Stimulated activated memory B cell treated with anti-CD40 and anti-IgM and Interleukin-4, amounts not matched to agents 10 μg/mL and 1 μg/mL and 100 μg/mL, for 72 hours (primary cell): ENCODE results near the gene GJB2.

Source experiments
- ATAC-seq: fragments of 150-1000 bp; cut with Tn5 transposase; 2 replicates; pipeline ENCODE4 v1.10.0; 2021
- H3K27ac Mint-ChIP-seq: one replicate; pipeline ENCODE4 v1.8.0; 2022; ENCODE audit warnings: mild to moderate bottlenecking, mixed read lengths
- H3K27me3 Mint-ChIP-seq: one replicate; pipeline ENCODE4 v1.8.0; 2022; ENCODE audit warnings: mixed read lengths
- H3K36me3 Mint-ChIP-seq: one replicate; pipeline ENCODE4 v1.8.0; 2022; ENCODE audit warnings: mixed read lengths
- H3K4me1 Mint-ChIP-seq: one replicate; pipeline ENCODE4 v1.8.0; 2022; ENCODE audit warnings: mixed read lengths
- H3K4me3 Mint-ChIP-seq: one replicate; pipeline ENCODE4 v1.8.0; 2022; ENCODE audit warnings: mild to moderate bottlenecking, moderate library complexity, mixed read lengths
- H3K9me3 Mint-ChIP-seq: one replicate; pipeline ENCODE4 v1.8.0; 2022; ENCODE audit warnings: mixed read lengths

Gene GJB2

GRCh38 chr13:20192836-20193161 lies at the start of gene GJB2:
GJB2 (minus strand) TSS chr13:20192938; CDS start chr13:20189581, 3,357 bp downstream.
- H3K9me3 Mint-ChIP-seq = no peaks in the 10 kb centered on the region
- H3K27ac Mint-ChIP-seq = peak within 1 kb of the TSS; percentile 57
- no peaks in the 10 kb centered on the region for H3K36me3 Mint-ChIP-seq
- H3K4me3 Mint-ChIP-seq = peak within 1 kb of the TSS; percentile 75
- no peak for ATAC-seq
- H3K4me1 Mint-ChIP-seq = peaks cover 26% of the 10 kb centered on the region
- peaks cover 45% of the 10 kb centered on the region for H3K27me3 Mint-ChIP-seq

GRCh38 chr13:20241593-20241992 lies 48.9 kb upstream of the GJB2 start:
- no peak overlapping the region for H3K4me3 Mint-ChIP-seq
- H3K9me3 Mint-ChIP-seq = peaks cover 2% of the 10 kb centered on the region
- ATAC-seq = no peak
- no peaks in the 10 kb centered on the region for H3K36me3 Mint-ChIP-seq
- H3K27me3 Mint-ChIP-seq = peaks cover 60% of the 10 kb centered on the region
- no peaks in the 10 kb centered on the region for H3K4me1 Mint-ChIP-seq
- no peak overlapping the region for H3K27ac Mint-ChIP-seq

GRCh38 chr13:20239748-20240147 lies 47.0 kb upstream of the GJB2 start:
- peak; percentile 16 for ATAC-seq
- H3K9me3 Mint-ChIP-seq = peaks cover 2% of the 10 kb centered on the region

GRCh38 chr13:20232556-20233277 lies 40.0 kb upstream of the GJB2 start:
- Mint-ChIP-seq H3K9me3 (no peaks in the 10 kb centered on the region), H3K36me3 (no peaks in the 10 kb centered on the region), H3K4me3 (no peak overlapping the region), H3K27ac (no peak overlapping the region), H3K4me1 (no peaks in the 10 kb centered on the region), H3K27me3 (peaks cover 48% of the 10 kb centered on the region)
- peak; percentile 9 for ATAC-seq

More at GRCh38 chr13:20239748-20240147, 47.0 kb upstream of the GJB2 start:
- Mint-ChIP-seq H3K4me1 (no peaks in the 10 kb centered on the region), H3K27ac (no peak overlapping the region), H3K4me3 (no peak overlapping the region), H3K36me3 (no peaks in the 10 kb centered on the region), H3K27me3 (peaks cover 61% of the 10 kb centered on the region)

- H3K27ac Mint-ChIP-seq = no peak within 1 kb of the TSS
- no peaks in the 10 kb centered on the region for H3K9me3 Mint-ChIP-seq
- H3K36me3 Mint-ChIP-seq = no peaks in the 10 kb centered on the region
- H3K27me3 Mint-ChIP-seq = peaks cover 40% of the 10 kb centered on the region
- peak within 1 kb of the TSS; percentile 18 for H3K4me3 Mint-ChIP-seq
- H3K4me1 Mint-ChIP-seq = no peaks in the 10 kb centered on the region
- ATAC-seq = peak; percentile 22
Observed at GRCh38 chr13:20231839-20232555, 39.3 kb upstream of the GJB2 start, which contains the start of gene GJB6. GJB6 (minus strand) TSS chr13:20232319; CDS start chr13:20223480, 8,839 bp downstream.

- H3K4me3 Mint-ChIP-seq = peak overlapping the region; percentile 18
- no peak overlapping the region for H3K27ac Mint-ChIP-seq
- H3K4me1 Mint-ChIP-seq = no peaks in the 10 kb centered on the region
- no peaks in the 10 kb centered on the region for H3K9me3 Mint-ChIP-seq
- no peak for ATAC-seq
- H3K36me3 Mint-ChIP-seq = no peaks in the 10 kb centered on the region
- H3K27me3 Mint-ChIP-seq = peaks cover 36% of the 10 kb centered on the region
Observed at GRCh38 chr13:20230913-20231838, 38.4 kb upstream of the GJB2 start.

GRCh38 chr13:20227730-20228129 lies 35.0 kb upstream of the GJB2 start:
- no peak for ATAC-seq
- Mint-ChIP-seq H3K9me3 (no peaks in the 10 kb centered on the region), H3K4me3 (no peak overlapping the region), H3K27me3 (peaks cover 42% of the 10 kb centered on the region), H3K36me3 (no peaks in the 10 kb centered on the region), H3K27ac (no peak overlapping the region), H3K4me1 (no peaks in the 10 kb centered on the region)

- no peak overlapping the region for H3K27ac Mint-ChIP-seq
- no peak overlapping the region for H3K4me3 Mint-ChIP-seq
- no peaks in the 10 kb centered on the region for H3K36me3 Mint-ChIP-seq
- H3K9me3 Mint-ChIP-seq = no peaks in the 10 kb centered on the region
- H3K4me1 Mint-ChIP-seq = no peaks in the 10 kb centered on the region
- no peak for ATAC-seq
- H3K27me3 Mint-ChIP-seq = peaks cover 40% of the 10 kb centered on the region
Observed at GRCh38 chr13:20227288-20227687, 34.5 kb upstream of the GJB2 start.

GRCh38 chr13:20222553-20222952 lies 29.8 kb upstream of the GJB2 start:
- Mint-ChIP-seq H3K9me3 (peaks cover 2% of the 10 kb centered on the region), H3K36me3 (no peaks in the 10 kb centered on the region), H3K27ac (no peak overlapping the region), H3K4me1 (peaks cover 7% of the 10 kb centered on the region), H3K27me3 (peaks cover 27% of the 10 kb centered on the region), H3K4me3 (no peak overlapping the region)
- ATAC-seq = no peak

GRCh38 chr13:20221772-20222171 lies 29.0 kb upstream of the GJB2 start:
- no peak for ATAC-seq
- peaks cover 27% of the 10 kb centered on the region for H3K27me3 Mint-ChIP-seq

GRCh38 chr13:20219577-20219976 lies 26.8 kb upstream of the GJB2 start:
- ATAC-seq = no peak
- Mint-ChIP-seq H3K4me1 (peaks cover 7% of the 10 kb centered on the region), H3K4me3 (no peak overlapping the region), H3K9me3 (peaks cover 2% of the 10 kb centered on the region), H3K36me3 (no peaks in the 10 kb centered on the region), H3K27me3 (peaks cover 10% of the 10 kb centered on the region), H3K27ac (no peak overlapping the region)

More at GRCh38 chr13:20221772-20222171, 29.0 kb upstream of the GJB2 start:
- peaks cover 2% of the 10 kb centered on the region for H3K9me3 Mint-ChIP-seq
- H3K27ac Mint-ChIP-seq = no peak overlapping the region
- H3K36me3 Mint-ChIP-seq = no peaks in the 10 kb centered on the region
- no peak overlapping the region for H3K4me3 Mint-ChIP-seq
- peaks cover 7% of the 10 kb centered on the region for H3K4me1 Mint-ChIP-seq

GRCh38 chr13:20217168-20217567 lies 24.4 kb upstream of the GJB2 start:
- Mint-ChIP-seq H3K4me1 (peaks cover 7% of the 10 kb centered on the region), H3K27ac (no peak overlapping the region), H3K4me3 (no peak overlapping the region), H3K36me3 (no peaks in the 10 kb centered on the region), H3K9me3 (peaks cover 8% of the 10 kb centered on the region), H3K27me3 (peaks cover 11% of the 10 kb centered on the region)
- ATAC-seq = no peak

- H3K4me3 Mint-ChIP-seq = no peak overlapping the region
- H3K9me3 Mint-ChIP-seq = peaks cover 6% of the 10 kb centered on the region
- ATAC-seq = no peak
- H3K4me1 Mint-ChIP-seq = no peaks in the 10 kb centered on the region
- H3K27ac Mint-ChIP-seq = no peak overlapping the region
- no peaks in the 10 kb centered on the region for H3K36me3 Mint-ChIP-seq
- H3K27me3 Mint-ChIP-seq = peaks cover 47% of the 10 kb centered on the region
Observed at GRCh38 chr13:20209948-20210347, 17.2 kb upstream of the GJB2 start.

- peaks cover under 1% of the 10 kb centered on the region for H3K9me3 Mint-ChIP-seq
- no peaks in the 10 kb centered on the region for H3K36me3 Mint-ChIP-seq
- no peak for ATAC-seq
- H3K4me3 Mint-ChIP-seq = no peak overlapping the region
- peaks cover 38% of the 10 kb centered on the region for H3K27me3 Mint-ChIP-seq
- no peaks in the 10 kb centered on the region for H3K4me1 Mint-ChIP-seq
- H3K27ac Mint-ChIP-seq = no peak overlapping the region
Observed at GRCh38 chr13:20206698-20207235, 14.0 kb upstream of the GJB2 start.
